Measurements from ENCODE around the gene CNTN4.

The CNTN4 gene

GRCh38 chr3:3038201-3038991, 939.7 kb downstream of the CNTN4 start:
- DNase-seq (ENCODE audit: low read depth in 2 of 2): no peak
- H3K4me3 ChIP-seq (replicated peaks in 1 of 2; ENCODE audit: low read depth in 2 of 2, low read length in 2 of 2): no peak overlapping the region
- no peak for TF ChIP-seq CTCF (IDR thresholded peaks at IDR 0.05; ENCODE audit: low read depth, low read length)

DNA sequence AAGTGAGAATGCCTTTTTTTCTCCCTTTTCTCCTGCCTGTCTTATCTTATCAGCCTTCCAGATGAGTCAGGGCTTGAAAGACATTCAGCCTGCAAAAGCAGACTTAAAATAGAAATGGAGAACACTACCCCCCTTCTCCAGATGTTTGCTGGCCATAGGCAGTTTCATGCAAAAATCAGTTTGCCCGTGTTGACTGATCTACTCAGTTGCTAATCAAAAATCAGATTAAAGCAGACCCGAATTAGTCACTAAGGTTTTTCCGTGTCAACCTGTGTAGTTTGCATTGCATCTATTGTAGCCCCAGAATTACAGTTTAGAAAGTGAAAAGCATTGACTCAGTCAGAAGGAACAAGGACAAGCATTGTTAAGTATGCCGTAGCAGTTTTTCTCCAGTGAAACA, 955.3 kb downstream of the CNTN4 start:
- DNase-seq (ENCODE audit: low read depth in 2 of 2): peak in 1 of 2 donors; percentile 21
- no peak overlapping the region for H3K4me3 ChIP-seq (replicated peaks in 1 of 2; ENCODE audit: low read depth in 2 of 2, low read length in 2 of 2)
- no peak for TF ChIP-seq CTCF (IDR thresholded peaks at IDR 0.05; ENCODE audit: low read depth, low read length)

DNA sequence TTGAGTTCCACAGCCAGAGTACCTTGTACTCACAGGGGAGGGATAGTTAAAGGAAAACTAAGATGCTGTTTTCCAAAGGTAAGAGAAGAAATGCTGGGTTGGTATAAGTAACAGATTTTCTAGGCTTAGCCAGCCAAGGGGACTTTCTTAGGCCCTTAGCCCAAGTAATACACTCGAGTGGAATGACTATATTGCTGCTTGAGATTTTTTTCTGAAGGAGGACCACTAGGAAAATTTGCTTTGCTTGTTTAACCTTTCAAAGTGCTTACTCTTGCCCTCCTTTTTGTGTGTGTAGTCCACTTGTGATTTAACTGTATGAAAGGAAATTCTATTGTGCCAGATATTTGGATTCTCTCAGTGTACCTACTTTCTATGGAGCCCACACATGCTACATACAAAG, 961.0 kb downstream of the CNTN4 start:
- no peak for TF ChIP-seq CTCF (IDR thresholded peaks at IDR 0.05; ENCODE audit: low read depth, low read length)
- no peak overlapping the region for H3K4me3 ChIP-seq (replicated peaks in 1 of 2; ENCODE audit: low read depth in 2 of 2, low read length in 2 of 2)
- DNase-seq (ENCODE audit: low read depth in 2 of 2): no peak

GRCh38 chr3:3064297-3064696, 965.6 kb downstream of the CNTN4 start:
- TF ChIP-seq CTCF (IDR thresholded peaks at IDR 0.05; ENCODE audit: low read depth, low read length): no peak
- no peak for DNase-seq (ENCODE audit: low read depth in 2 of 2)
- H3K4me3 ChIP-seq (replicated peaks in 1 of 2; ENCODE audit: low read depth in 2 of 2, low read length in 2 of 2): no peak overlapping the region

- DNase-seq (ENCODE audit: low read depth in 2 of 2): peak; percentile 0 to 10
- H3K4me3 ChIP-seq (replicated peaks in 1 of 2; ENCODE audit: low read depth in 2 of 2, low read length in 2 of 2): no peak overlapping the region
- TF ChIP-seq CTCF (IDR thresholded peaks at IDR 0.05; ENCODE audit: low read depth, low read length): no peak
Observed at GRCh38 chr3:3065876-3066275, 967.2 kb downstream of the CNTN4 start.

GRCh38 chr3:3066378-3066777, 967.7 kb downstream of the CNTN4 start:
- DNase-seq (ENCODE audit: low read depth in 2 of 2): no peak
- H3K4me3 ChIP-seq (replicated peaks in 1 of 2; ENCODE audit: low read depth in 2 of 2, low read length in 2 of 2): no peak overlapping the region
- TF ChIP-seq CTCF (IDR thresholded peaks at IDR 0.05; ENCODE audit: low read depth, low read length): no peak

- no peak overlapping the region for H3K4me3 ChIP-seq (replicated peaks in 1 of 2; ENCODE audit: low read depth in 2 of 2, low read length in 2 of 2)
- no peak for DNase-seq (ENCODE audit: low read depth in 2 of 2)
- no peak for TF ChIP-seq CTCF (IDR thresholded peaks at IDR 0.05; ENCODE audit: low read depth, low read length)
Observed at GRCh38 chr3:3066910-3067309, 968.2 kb downstream of the CNTN4 start.

Data from cardiac fibroblast (primary cell).